Aorta (tissue), 5 donors: ENCODE measurements around the gene COL4A6. TPM values are rescaled to one million over a fixed set of nuclear protein-coding genes. Genes with fewer than 3 reads are reported as not detected.

Source experiments
- ATAC-seq: fragments of 200-7000 bp; cut with Tn5 transposase; one replicate; pipeline ENCODE4 v1.9.1; 2022; ENCODE audit warnings: moderate library complexity; ENCODE audit not compliant: low FRiP score
- DNase-seq, 2 donors: peaks; one replicate each; pipeline ENCODE4 v3.0.0-alpha.2; 2020
- H3K27ac ChIP-seq, 2 donors: one replicate each; pipeline ENCODE4 v1.5.1; 2013; ENCODE audit warnings: low read length in 2 of 2, mild to moderate bottlenecking in 2 of 2, moderate library complexity in 2 of 2, control low read depth in 1 of 2, inconsistent platforms in 1 of 2, low read depth in 1 of 2
- H3K27me3 ChIP-seq, 2 donors: one replicate each; pipeline ENCODE4 v1.6.1; 2013; ENCODE audit warnings: control low read depth in 1 of 2, low read length in 1 of 2, mild to moderate bottlenecking in 1 of 2, moderate library complexity in 1 of 2; ENCODE audit not compliant: insufficient read depth in 2 of 2, control insufficient read depth in 1 of 2
- H3K36me3 ChIP-seq, 2 donors: one replicate each; pipeline ENCODE4 v1.6.1; 2013; ENCODE audit warnings: control low read depth in 1 of 2, low read length in 1 of 2, mild to moderate bottlenecking in 1 of 2; ENCODE audit not compliant: insufficient read depth in 2 of 2, control insufficient read depth in 1 of 2
- H3K4me1 ChIP-seq, 2 donors: one replicate each; pipeline ENCODE4 v1.6.1; 2013; ENCODE audit warnings: low read length in 2 of 2, control low read depth in 1 of 2, mild to moderate bottlenecking in 1 of 2, moderate library complexity in 1 of 2; ENCODE audit not compliant: insufficient read depth in 2 of 2, control insufficient read depth in 1 of 2
- H3K4me3 ChIP-seq, 2 donors: one replicate each; pipeline ENCODE4 v1.5.1; 2013; ENCODE audit warnings: low read length in 2 of 2, control low read depth in 1 of 2, mild to moderate bottlenecking in 1 of 2
- H3K9me3 ChIP-seq: one replicate; pipeline ENCODE4 v1.6.1; 2013; ENCODE audit warnings: mild to moderate bottlenecking, low read length; ENCODE audit not compliant: control insufficient read depth
- WGBS, 2 donors: extraction: QIAGEN DNeasy Blood & Tissue Kit; methylation state at CpG; one replicate each; pipeline ENCODE4 v1.1.7; 2013; 5-methylcytosine and 5-hydroxymethylcytosine counted together
- intact Hi-C, 2 donors: fragments of 100-400 bp; cut with DNase I; formaldehyde crosslinking; loops; one replicate each; pipeline versions ENCODE4 v1.14.2 to v1.15.0; 2022
- polyA plus RNA-seq, 2 donors: library from polyadenylated mRNA; stranded (reverse); fragments of 200-250 nt; gene quantifications; one replicate each; pipeline ENCODE4 v1.2.3, GENCODE V29; 2013
- total RNA-seq, 2 donors: library from RNA; stranded (reverse); fragmentation: NEBNext Ultra II Directional; extraction: Animal tissue kit (Norgen Biotek cat#: 25700); gene quantifications; one replicate each; pipeline ENCODE4 v1.2.1, GENCODE V29; 2021
- donor health status: healthy with polysubstance abuse.
- donor health status: Bipolar disorder and iron deficiency.
- donor health status: DM: no; HTN: no; CAD: no.
- donor health status: DM: no; HTN: no; CAD: no.
- donor health status: DM: yes; HTN: yes; CAD: no.

Gene COL4A6
- total and polyA plus RNA-seq, 4 donors, result 0.75 to 7.2 (median 1.8) TPM

DNA sequence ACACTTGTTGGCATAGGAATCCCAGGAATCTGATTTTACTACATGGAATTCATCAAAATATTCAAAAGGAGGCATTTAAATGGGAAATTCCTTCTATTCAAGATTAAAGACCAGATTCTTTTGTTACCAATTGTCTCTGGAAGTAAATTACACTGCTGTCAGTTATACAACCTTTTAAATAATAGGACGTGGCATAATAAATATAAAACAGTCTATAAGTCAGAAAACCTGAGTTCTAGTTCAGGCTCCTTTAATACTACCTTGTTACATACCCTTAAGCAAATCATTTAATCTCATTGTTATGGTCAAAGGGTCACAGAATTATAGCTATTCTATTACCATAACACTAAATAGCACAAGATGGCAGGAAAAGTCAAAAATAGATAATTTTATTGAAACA is 18.8 kb downstream of the COL4A6 start:
- no peak overlapping the region for H3K27ac ChIP-seq
- intact Hi-C loops, result no loop called here
- ATAC-seq, result no peak
- H3K9me3 ChIP-seq, result no peaks in the 10 kb centered on the region
- H3K27me3 ChIP-seq, result no peaks in the 10 kb centered on the region
- no peaks in the 10 kb centered on the region for H3K36me3 ChIP-seq
- DNase-seq, result no peak
- 53 to 97% methylated on average over 1 of the region's 1 CpG for WGBS, 2 donors
- no peak overlapping the region for H3K4me3 ChIP-seq
- no peaks in the 10 kb centered on the region for H3K4me1 ChIP-seq

DNA sequence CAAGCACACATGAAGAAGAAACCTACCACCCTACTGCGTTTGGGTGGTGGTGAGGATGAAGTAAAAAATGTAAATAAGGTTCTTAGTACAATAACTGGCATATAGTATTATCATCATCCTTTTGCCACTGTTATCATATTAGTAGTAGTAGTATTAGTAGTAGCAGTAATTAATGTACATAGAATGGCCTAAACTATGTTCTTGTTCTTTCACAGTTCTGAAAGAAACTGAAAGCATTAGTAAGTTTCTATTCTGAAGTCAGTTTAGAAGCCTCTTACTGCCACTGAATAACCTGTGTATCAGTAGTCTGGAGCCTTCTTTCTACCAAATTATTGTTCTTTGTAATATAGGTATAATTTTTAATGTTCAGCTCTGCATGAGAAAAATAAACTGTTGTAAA is 21.0 kb downstream of the COL4A6 start:
- H3K9me3 ChIP-seq, result no peaks in the 10 kb centered on the region
- H3K27ac ChIP-seq, result no peak overlapping the region
- intact Hi-C loops, result no loop called here

GRCh38 chrX:108415891-108416290 is 22.3 kb downstream of the COL4A6 start:
- WGBS, 2 donors, result 25 to 31% methylated on average over 2 of the region's 2 CpGs
- no peak overlapping the region for H3K27ac ChIP-seq
- no peak for ATAC-seq

More for the DNA sequence above, 21.0 kb downstream of the COL4A6 start:
- Histone ChIP-seq H3K4me3 (no peak overlapping the region), H3K27me3 (no peaks in the 10 kb centered on the region), H3K36me3 (no peaks in the 10 kb centered on the region), H3K4me1 (no peaks in the 10 kb centered on the region)
- DNase-seq (no peak), ATAC-seq (no peak)
- 33 to 78% methylated on average over 1 of the region's 1 CpG for WGBS, 2 donors

DNA sequence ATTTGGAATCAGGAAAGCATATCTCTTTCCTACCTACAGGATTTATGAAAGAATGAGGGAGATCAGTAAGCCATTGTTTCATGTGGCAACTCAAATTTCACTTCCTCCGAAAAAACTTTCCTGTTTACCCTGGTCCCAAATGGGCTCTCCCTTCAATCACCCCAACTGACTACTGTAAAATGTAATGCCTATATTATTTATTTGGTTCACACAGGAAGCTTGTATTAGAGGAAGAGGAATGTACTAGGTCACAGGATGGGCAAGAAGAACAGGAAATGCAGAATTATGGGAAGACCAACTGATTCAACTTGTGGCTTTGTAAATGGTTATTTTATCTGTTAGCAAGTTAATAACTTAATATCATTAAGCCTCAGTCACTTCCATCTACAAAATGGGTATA is 23.1 kb downstream of the COL4A6 start:
- Histone ChIP-seq H3K9me3 (no peaks in the 10 kb centered on the region), H3K27ac (no peak overlapping the region), H3K4me3 (no peak overlapping the region), H3K27me3 (no peaks in the 10 kb centered on the region), H3K4me1 (no peaks in the 10 kb centered on the region), H3K36me3 (no peaks in the 10 kb centered on the region)
- ATAC-seq (no peak), DNase-seq (no peak)
- intact Hi-C loops, result no loop called here
- 71 to 89% methylated on average over 1 of the region's 1 CpG for WGBS, 2 donors

More at GRCh38 chrX:108415891-108416290, 22.3 kb downstream of the COL4A6 start:
- Histone ChIP-seq H3K4me1 (no peaks in the 10 kb centered on the region), H3K4me3 (no peak overlapping the region), H3K36me3 (no peaks in the 10 kb centered on the region), H3K27me3 (no peaks in the 10 kb centered on the region), H3K9me3 (no peaks in the 10 kb centered on the region)
- intact Hi-C loops, result no loop called here
- DNase-seq, result no peak

GRCh38 chrX:108412783-108413182 is 25.4 kb downstream of the COL4A6 start:
- Histone ChIP-seq H3K4me1 (no peaks in the 10 kb centered on the region), H3K4me3 (no peak overlapping the region), H3K36me3 (no peaks in the 10 kb centered on the region), H3K27me3 (no peaks in the 10 kb centered on the region), H3K9me3 (no peaks in the 10 kb centered on the region), H3K27ac (no peak overlapping the region)
- DNase-seq (no peak), ATAC-seq (no peak)
- intact Hi-C loops, result no loop called here

GRCh38 chrX:108399418-108400165 is 38.6 kb downstream of the COL4A6 start:
- no peak overlapping the region for H3K27ac ChIP-seq
- intact Hi-C loops, result no loop called here
- no peaks in the 10 kb centered on the region for H3K27me3 ChIP-seq
- H3K4me1 ChIP-seq, result no peaks in the 10 kb centered on the region
- H3K4me3 ChIP-seq, result no peak overlapping the region
- H3K9me3 ChIP-seq, result no peaks in the 10 kb centered on the region
- 40 to 59% methylated on average over 1 of the region's 1 CpG for WGBS, 2 donors
- ATAC-seq (no peak), DNase-seq (no peak)
- no peaks in the 10 kb centered on the region for H3K36me3 ChIP-seq

- Histone ChIP-seq H3K9me3 (no peaks in the 10 kb centered on the region), H3K36me3 (no peaks in the 10 kb centered on the region), H3K27ac (no peak overlapping the region), H3K27me3 (no peaks in the 10 kb centered on the region), H3K4me3 (no peak overlapping the region), H3K4me1 (no peaks in the 10 kb centered on the region)
- intact Hi-C loops, result no loop called here
- ATAC-seq, result no peak
- no peak for DNase-seq
- 71 to 86% methylated on average over 6 of the region's 6 CpGs for WGBS, 2 donors
These were observed 40.4 kb downstream of the COL4A6 start for GRCh38 chrX:108397627-108398391.

- DNase-seq (no peak), ATAC-seq (no peak)
- intact Hi-C loops, result no loop called here
- no peaks in the 10 kb centered on the region for H3K36me3 ChIP-seq
- no peak overlapping the region for H3K4me3 ChIP-seq
- no peaks in the 10 kb centered on the region for H3K9me3 ChIP-seq
- no peaks in the 10 kb centered on the region for H3K27me3 ChIP-seq
- 69 to 100% methylated on average over 1 of the region's 1 CpG for WGBS, 2 donors
- H3K4me1 ChIP-seq, result no peaks in the 10 kb centered on the region
- no peak overlapping the region for H3K27ac ChIP-seq
These were observed 41.2 kb downstream of the COL4A6 start for GRCh38 chrX:108396986-108397385.
